ENCODE measurements around the gene NDUFAF5. TPM values are rescaled to one million over a fixed set of nuclear protein-coding genes. Genes with fewer than 3 reads are reported as not detected.

Gene NDUFAF5
- total RNA-seq, 2 experiments from 2014 or later, result 70.8 to 73.5 TPM

DNA sequence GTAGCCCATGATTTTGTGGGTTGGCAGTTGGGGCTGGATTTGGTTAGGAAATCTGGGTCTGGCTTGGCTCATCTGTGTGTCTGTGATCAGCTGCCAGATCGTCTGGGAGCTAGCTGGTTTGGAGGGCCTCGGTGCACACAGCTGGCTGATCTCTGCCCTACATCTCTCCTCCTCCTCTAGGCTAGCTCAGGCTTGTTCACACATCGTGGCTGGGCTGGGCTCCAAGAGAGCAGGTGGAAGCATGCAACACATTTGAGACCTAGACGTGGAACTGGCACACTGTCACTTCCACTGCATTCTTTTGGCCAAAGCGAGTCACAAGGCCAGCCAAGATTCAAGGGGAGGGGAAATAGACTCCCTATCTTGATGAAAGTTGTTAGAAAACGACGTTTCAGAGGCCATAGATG, 15.9 kb downstream of the NDUFAF5 start:
- Mint-ChIP-seq H3K4me1 (ENCODE audit: low read depth) (no peaks in the 10 kb centered on the region), H3K9me3 (no peaks in the 10 kb centered on the region), H3K36me3 (ENCODE audit: low read depth) (peaks cover 88% of the 10 kb centered on the region), H3K27me3 (no peaks in the 10 kb centered on the region), H3K27ac (peak overlapping the region; percentile 30), H3K4me3 (no peak overlapping the region)
- intact Hi-C loops (cut with DNase I, micrococcal nuclease), result no loop called here
- H3K27me3 ChIP-seq (ENCODE audit: control insufficient read depth in 1 of 2, insufficient read depth in 2 of 2, low read length in 2 of 2), result no peaks in the 10 kb centered on the region
- ATAC-seq (ENCODE audit: poor library complexity) (no peak), DNase-seq (no peak)
- no peaks in the 10 kb centered on the region for H3K9me3 ChIP-seq (ENCODE audit: control insufficient read depth in 1 of 2, insufficient read depth in 1 of 2, low read length in 2 of 2)
- TF ChIP-seq, protein P1, sequence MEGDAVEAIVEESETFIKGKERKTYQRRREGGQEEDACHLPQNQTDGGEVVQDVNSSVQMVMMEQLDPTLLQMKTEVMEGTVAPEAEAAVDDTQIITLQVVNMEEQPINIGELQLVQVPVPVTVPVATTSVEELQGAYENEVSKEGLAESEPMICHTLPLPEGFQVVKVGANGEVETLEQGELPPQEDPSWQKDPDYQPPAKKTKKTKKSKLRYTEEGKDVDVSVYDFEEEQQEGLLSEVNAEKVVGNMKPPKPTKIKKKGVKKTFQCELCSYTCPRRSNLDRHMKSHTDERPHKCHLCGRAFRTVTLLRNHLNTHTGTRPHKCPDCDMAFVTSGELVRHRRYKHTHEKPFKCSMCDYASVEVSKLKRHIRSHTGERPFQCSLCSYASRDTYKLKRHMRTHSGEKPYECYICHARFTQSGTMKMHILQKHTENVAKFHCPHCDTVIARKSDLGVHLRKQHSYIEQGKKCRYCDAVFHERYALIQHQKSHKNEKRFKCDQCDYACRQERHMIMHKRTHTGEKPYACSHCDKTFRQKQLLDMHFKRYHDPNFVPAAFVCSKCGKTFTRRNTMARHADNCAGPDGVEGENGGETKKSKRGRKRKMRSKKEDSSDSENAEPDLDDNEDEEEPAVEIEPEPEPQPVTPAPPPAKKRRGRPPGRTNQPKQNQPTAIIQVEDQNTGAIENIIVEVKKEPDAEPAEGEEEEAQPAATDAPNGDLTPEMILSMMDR (IDR thresholded peaks at IDR 0.05), result no peak
- POLR2A ChIA-PET, result no interaction called here
- H3K27ac ChIP-seq (ENCODE audit: low read depth in 1 of 2, low read length in 2 of 2), result no peak overlapping the region
- no peaks in the 10 kb centered on the region for H3K4me1 ChIP-seq (ENCODE audit: insufficient read depth, low read length)
- H3K4me3 ChIP-seq (ENCODE audit: low read length), result no peak overlapping the region
- peaks cover 75% of the 10 kb centered on the region for H3K36me3 ChIP-seq (ENCODE audit: insufficient read depth, low read length)
- CTCF ChIA-PET, result interaction anchor here (1.4 kb wide), 1 partner anchor 19 kb away, joined by 3 read pairs; no protein-coding TSS in a partner anchor

DNA sequence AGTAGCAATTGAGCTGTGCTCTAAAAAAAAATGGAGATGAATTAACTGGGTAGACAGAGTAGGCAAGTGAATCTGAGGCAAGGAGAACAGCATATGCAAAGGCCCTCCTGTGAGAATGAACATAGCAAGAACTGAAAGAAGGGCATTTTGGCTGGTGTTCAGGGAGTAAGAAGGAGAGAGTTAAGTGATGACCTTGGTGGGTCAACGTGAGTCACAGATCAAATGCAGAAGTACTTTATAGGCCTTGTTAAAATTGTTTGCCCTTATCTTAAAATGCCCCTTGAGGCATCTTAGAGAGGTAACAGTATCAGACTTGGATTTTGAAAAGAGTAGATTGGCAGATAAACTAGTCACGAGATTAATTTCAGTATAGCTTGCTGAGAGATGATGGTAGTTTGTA, 24.5 kb downstream of the NDUFAF5 start:
- CTCF ChIA-PET, result no interaction called here
- Mint-ChIP-seq H3K27ac (no peak overlapping the region), H3K4me1 (ENCODE audit: low read depth) (no peaks in the 10 kb centered on the region), H3K4me3 (no peak overlapping the region), H3K36me3 (ENCODE audit: low read depth) (peaks cover 27% of the 10 kb centered on the region), H3K27me3 (no peaks in the 10 kb centered on the region), H3K9me3 (no peaks in the 10 kb centered on the region)
- peaks cover 69% of the 10 kb centered on the region for H3K36me3 ChIP-seq (ENCODE audit: insufficient read depth, low read length)
- no peak overlapping the region for H3K27ac ChIP-seq (ENCODE audit: low read depth in 1 of 2, low read length in 2 of 2)
- intact Hi-C loops (cut with DNase I, micrococcal nuclease), result no loop called here
- TF ChIP-seq, protein P1 (IDR thresholded peaks at IDR 0.05), result no peak
- POLR2A ChIA-PET, result no interaction called here
- no peak for ATAC-seq (ENCODE audit: poor library complexity)
- no peaks in the 10 kb centered on the region for H3K27me3 ChIP-seq (ENCODE audit: control insufficient read depth in 1 of 2, insufficient read depth in 2 of 2, low read length in 2 of 2)
- no peaks in the 10 kb centered on the region for H3K9me3 ChIP-seq (ENCODE audit: control insufficient read depth in 1 of 2, insufficient read depth in 1 of 2, low read length in 2 of 2)
- no peaks in the 10 kb centered on the region for H3K4me1 ChIP-seq (ENCODE audit: insufficient read depth, low read length)
- H3K4me3 ChIP-seq (ENCODE audit: low read length), result no peak overlapping the region
- DNase-seq, result no peak

DNA sequence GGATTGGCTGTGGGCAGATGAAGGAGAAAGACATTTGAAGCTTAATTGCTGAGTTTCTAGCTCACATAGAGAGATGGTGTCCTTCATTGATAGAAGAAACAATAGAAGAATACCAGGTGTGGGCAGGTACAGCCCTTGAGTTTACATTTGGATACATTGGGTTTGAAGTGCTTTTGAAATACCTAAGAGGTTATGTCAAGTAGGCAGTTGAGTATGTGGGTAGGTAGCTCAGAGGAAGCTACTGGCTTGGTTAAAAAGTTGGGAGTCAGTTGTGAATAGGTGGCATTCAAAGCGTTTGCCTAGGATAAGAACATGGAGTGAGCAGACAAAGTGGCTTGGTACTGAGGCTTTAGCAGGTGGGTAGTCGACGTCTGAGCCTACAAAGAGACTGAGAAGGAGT, 25.0 kb downstream of the NDUFAF5 start:
- H3K9me3 ChIP-seq (ENCODE audit: control insufficient read depth in 1 of 2, insufficient read depth in 1 of 2, low read length in 2 of 2), result no peaks in the 10 kb centered on the region
- H3K36me3 ChIP-seq (ENCODE audit: insufficient read depth, low read length), result peaks cover 70% of the 10 kb centered on the region
- DNase-seq, result no peak

More for the DNA sequence above, 25.0 kb downstream of the NDUFAF5 start:
- POLR2A ChIA-PET, result no interaction called here
- no peaks in the 10 kb centered on the region for H3K4me1 ChIP-seq (ENCODE audit: insufficient read depth, low read length)
- Mint-ChIP-seq H3K4me3 (no peak overlapping the region), H3K27me3 (no peaks in the 10 kb centered on the region), H3K9me3 (no peaks in the 10 kb centered on the region), H3K4me1 (ENCODE audit: low read depth) (no peaks in the 10 kb centered on the region), H3K27ac (no peak overlapping the region), H3K36me3 (ENCODE audit: low read depth) (peaks cover 27% of the 10 kb centered on the region)
- ATAC-seq (ENCODE audit: poor library complexity), result no peak
- H3K27ac ChIP-seq (ENCODE audit: low read depth in 1 of 2, low read length in 2 of 2), result no peak overlapping the region
- CTCF ChIA-PET, result no interaction called here
- intact Hi-C loops (cut with DNase I, micrococcal nuclease), result no loop called here
- TF ChIP-seq, protein P1 (IDR thresholded peaks at IDR 0.05), result no peak
- H3K4me3 ChIP-seq (ENCODE audit: low read length), result no peak overlapping the region
- no peaks in the 10 kb centered on the region for H3K27me3 ChIP-seq (ENCODE audit: control insufficient read depth in 1 of 2, insufficient read depth in 2 of 2, low read length in 2 of 2)

Data from CD4-positive, alpha-beta T cell (primary cell).